HCT116 (cell line): ENCODE data around the gene MCF2L. TPM values are rescaled to one million over a fixed set of nuclear protein-coding genes. Genes with fewer than 3 reads are reported as not detected.

ENCODE experiments used
- ATAC-seq: fragments of 200-7000 bp; cut with Tn5 transposase; 2 replicates; pipeline ENCODE4 v1.9.1; 2020; ENCODE audit warnings: mild to moderate bottlenecking, moderate library complexity
- BruUV-seq: library from RNA; stranded (reverse); fragments of 400-500 nt; replicated peaks from 2 replicates; lab custom pipeline; 2021; lab: Mats Ljungman, UMichigan
- CTCF ChIA-PET: fragments of 300-600 bp; sonication (Branson Sonifier 250); formaldehyde crosslinking; loops from one replicate; lab custom pipeline; 2021; ENCODE audit warnings: antibody characterized with exemption; lab: Charles Lee
- POLR2A ChIA-PET: fragments of 300-600, 350-600 bp; sonication (Branson Sonifier 250); formaldehyde crosslinking; loops from one replicate; lab custom pipeline; 2021; ENCODE audit warnings: antibody characterized with exemption; lab: Charles Lee
- RAD21 ChIA-PET, 2 experiments: fragments of 300-600 bp; sonication (Branson Sonifier 250); formaldehyde crosslinking; loops; one replicate each; lab custom pipeline; 2023; ENCODE audit warnings: low total read pairs in 2 of 2; ENCODE audit not compliant: uncharacterized antibody in 2 of 2, unreplicated experiment in 2 of 2, low non-redundant PET in 1 of 2; lab: Charles Lee
- DNase-seq: peaks from one replicate; pipeline ENCODE4 v3.0.0-alpha.2; 2010; ENCODE audit warnings: low read depth, low spot score
- H2AFZ ChIP-seq: fragments of 200-600 bp; shearing (Covaris generic), sonication (generic); 2 replicates; pipeline ENCODE4 v1.6.1; 2017; ENCODE audit warnings: low read depth, mixed run types, mixed read lengths, antibody characterized with exemption, low read length; ENCODE audit not compliant: poor library complexity, severe bottlenecking
- H3K27ac ChIP-seq: 2 replicates; pipeline ENCODE4 v1.5.1; 2012; ENCODE audit warnings: low read depth, low read length
- H3K27me3 ChIP-seq: fragments of 200-600 bp; sonication (generic); 2 replicates; pipeline ENCODE4 v1.6.1; 2016; ENCODE audit warnings: mixed run types, low read length, mixed read lengths; ENCODE audit not compliant: insufficient read depth
- H3K36me3 ChIP-seq, 2 experiments: fragments of 200-500 bp in 1 of 2; fragments of 200-600 bp in 1 of 2; sonication (Bioruptor generic) in 1 of 2; sonication (generic) in 1 of 2; 2 replicates each; pipeline versions ENCODE4 v1.5.1 to v1.6.1; 2014 to 2016; ENCODE audit warnings: low read length in 2 of 2, inconsistent platforms in 1 of 2, mixed read lengths in 1 of 2, mixed run types in 1 of 2; ENCODE audit not compliant: insufficient read depth in 2 of 2, control insufficient read depth in 1 of 2
- H3K4me1 ChIP-seq, 2 experiments: fragments of 200-600 bp in 1 of 2; sonication (generic) in 1 of 2; 2 replicates each; pipeline versions ENCODE4 v1.5.1 to v1.6.1; 2012 to 2017; ENCODE audit warnings: low read length in 2 of 2, inconsistent platforms in 1 of 2, mild to moderate bottlenecking in 1 of 2, mixed read lengths in 1 of 2, mixed run types in 1 of 2, moderate library complexity in 1 of 2; ENCODE audit not compliant: insufficient read depth in 2 of 2, control insufficient read depth in 1 of 2
- H3K4me2 ChIP-seq: fragments of 200-600 bp; sonication (generic); 2 replicates; pipeline ENCODE4 v1.6.1; 2017; ENCODE audit warnings: mixed run types, low read length, mixed read lengths
- H3K4me3 ChIP-seq, 2 experiments: fragments of 200-600 bp in 1 of 2; sonication (generic) in 1 of 2; replicated peaks in 1 of 2; 2 replicates each; pipeline ENCODE4 v1.5.1; 2011 to 2016; ENCODE audit warnings: low read length in 2 of 2, control low read depth in 1 of 2, low read depth in 1 of 2, mild to moderate bottlenecking in 1 of 2, mixed read lengths in 1 of 2, mixed run types in 1 of 2
- H3K79me2 ChIP-seq: fragments of 200-600 bp; sonication (generic); 2 replicates; pipeline ENCODE4 v1.6.1; 2017; ENCODE audit warnings: mild to moderate bottlenecking, mixed run types, low read length, moderate library complexity, mixed read lengths; ENCODE audit not compliant: insufficient read depth
- H3K9ac ChIP-seq: fragments of 200-600 bp; sonication (generic); 2 replicates; pipeline ENCODE4 v1.6.1; 2016; ENCODE audit warnings: low read length, mixed read lengths
- H3K9me2 ChIP-seq: fragments of 200-600 bp; sonication (generic), shearing (Covaris generic); 2 replicates; pipeline ENCODE4 v1.6.1; 2017; ENCODE audit warnings: mixed run types, mild to moderate bottlenecking, moderate library complexity; ENCODE audit not compliant: insufficient read depth
- H3K9me3 ChIP-seq, 2 experiments: fragments of 200-500 bp in 1 of 2; fragments of 200-600 bp in 1 of 2; sonication (Bioruptor generic) in 1 of 2; sonication (generic) in 1 of 2; 2 replicates each; pipeline ENCODE4 v1.6.1; 2014 to 2017; ENCODE audit warnings: low read length in 2 of 2, mixed read lengths in 2 of 2, inconsistent platforms in 1 of 2, low read depth in 1 of 2, mild to moderate bottlenecking in 1 of 2, mixed run types in 1 of 2, moderate library complexity in 1 of 2; ENCODE audit not compliant: control insufficient read depth in 1 of 2, insufficient read depth in 1 of 2
- H4K20me1 ChIP-seq: fragments of 200-600 bp; sonication (generic), shearing (Covaris generic); 2 replicates; pipeline ENCODE4 v1.6.1; 2017; ENCODE audit warnings: mixed run types, mild to moderate bottlenecking, moderate library complexity; ENCODE audit not compliant: insufficient read depth
- ATF3 ChIP-seq: IDR thresholded peaks from 2 replicates; pipeline ENCODE4 v1.6.1; 2012
- CBX3 ChIP-seq: IDR thresholded peaks from 2 replicates; pipeline ENCODE4 v1.6.1; 2012; ENCODE audit warnings: low read depth
- CTCF ChIP-seq, 3 experiments: fragments of 200-600 bp in 1 of 3; sonication (generic) in 1 of 3; IDR thresholded peaks in 2 of 3; conservative IDR thresholded peaks in 1 of 3; 2 replicates each; pipeline ENCODE4 v1.5.1; 2012 to 2017; ENCODE audit warnings: low read depth in 2 of 3, low read length in 2 of 3, antibody characterized with exemption in 1 of 3, borderline replicate concordance in 1 of 3, control low read depth in 1 of 3, mild to moderate bottlenecking in 1 of 3, mixed read lengths in 1 of 3, mixed run types in 1 of 3, moderate library complexity in 1 of 3; ENCODE audit not compliant: insufficient read depth in 1 of 3
- EGR1 ChIP-seq: IDR thresholded peaks from 2 replicates; pipeline ENCODE4 v1.6.1; 2012; ENCODE audit warnings: low read depth
- ELF1 ChIP-seq: IDR thresholded peaks from 2 replicates; pipeline ENCODE4 v1.6.1; 2012; ENCODE audit warnings: low read depth, borderline replicate concordance
- EZH2 ChIP-seq: fragments of 200-600 bp; sonication (generic); IDR thresholded peaks from 2 replicates; pipeline ENCODE4 v1.6.1; 2017; ENCODE audit warnings: antibody characterized with exemption, mixed run types
- EZH2phosphoT487 ChIP-seq: fragments of 200-600 bp; IDR thresholded peaks from 2 replicates; pipeline ENCODE4 v1.6.1; 2018; ENCODE audit warnings: antibody characterized with exemption, borderline replicate concordance
- FOSL1 ChIP-seq: IDR thresholded peaks from 2 replicates; pipeline ENCODE4 v1.6.1; 2012; ENCODE audit warnings: low read depth
- JUND ChIP-seq: IDR thresholded peaks from 2 replicates; pipeline ENCODE4 v1.6.1; 2012
- POLR2AphosphoS5 ChIP-seq: IDR thresholded peaks from 2 replicates; pipeline ENCODE4 v1.6.1; 2011; ENCODE audit warnings: mild to moderate bottlenecking, low read depth, low read length, moderate library complexity
- RAD21 ChIP-seq: IDR thresholded peaks from 2 replicates; pipeline ENCODE4 v1.6.1; 2012; ENCODE audit warnings: low read depth, mild to moderate bottlenecking
- REST ChIP-seq: IDR thresholded peaks from 2 replicates; pipeline ENCODE4 v1.6.1; 2012; ENCODE audit warnings: low read depth
- SP1 ChIP-seq: IDR thresholded peaks from 2 replicates; pipeline ENCODE4 v1.6.1; 2012; ENCODE audit warnings: low read depth
- TCF7L2 ChIP-seq: IDR thresholded peaks from 2 replicates; pipeline ENCODE4 v1.7.0; 2011; ENCODE audit warnings: borderline replicate concordance, inconsistent platforms; ENCODE audit not compliant: insufficient read depth, insufficient read length; ENCODE audit errors: extremely low read depth
- YY1 ChIP-seq: IDR thresholded peaks from 2 replicates; pipeline ENCODE4 v1.6.1; 2011; ENCODE audit warnings: low read length, low read depth, moderate library complexity, mild to moderate bottlenecking; ENCODE audit not compliant: insufficient replicate concordance; ENCODE audit errors: extremely low read depth
- ZFX ChIP-seq: fragments of 450-650 bp; IDR thresholded peaks from 2 replicates; pipeline ENCODE4 v1.6.1; 2017
- intact Hi-C: fragments of 100-400 bp; cut with micrococcal nuclease; formaldehyde crosslinking; loops from 2 replicates; pipeline ENCODE4 v1.10.0; 2022
- total RNA-seq: library from RNA; stranded (reverse); gene quantifications from one replicate; pipeline ENCODE4 v1.2.1, GENCODE V29; 2021; ENCODE audit not compliant: unreplicated experiment

Gene MCF2L
- total RNA-seq, 1 experiment from 2014 or later, result 19.3 TPM

GRCh38 chr13:112929783-112930055 lies 39.3 kb upstream of the MCF2L start:
- no peak for DNase-seq
- no peak overlapping the region for H3K4me3 ChIP-seq
- no peak overlapping the region for H3K4me2 ChIP-seq
- no peak overlapping the region for H2AFZ ChIP-seq
- no TSS peak for BruUV-seq
- peaks cover 9 to 13% of the 10 kb centered on the region in 2 experiments; a peak in 3 of 4 replicates for H3K4me1 ChIP-seq
- no peaks in the 10 kb centered on the region for H3K27me3 ChIP-seq
- H3K27ac ChIP-seq, result no peak overlapping the region
- intact Hi-C loops, result no loop called here
- ChIA-PET POLR2A (no interaction called here), RAD21 (no interaction called here), CTCF (no interaction called here)
- ATAC-seq, result no peak
- H3K36me3 ChIP-seq, result no peaks in the 10 kb centered on the region
- H3K9me2 ChIP-seq, result no peaks in the 10 kb centered on the region
- 0 out of 4 replicates have a peak, but pooled peaks cover 0 to 4% of the 10 kb centered on the region in 2 experiments for H3K9me3 ChIP-seq
- TF ChIP-seq TCF7L2 (no peak), REST (no peak), JUND (no peak), ELF1 (no peak), SP1 (no peak), EZH2phosphoT487 (no peak), EZH2 (no peak), YY1 (no peak), ZFX (no peak), CTCF (IDR thresholded peaks at IDR 0.05 in 2 of 3, conservative IDR thresholded peaks at IDR 0.05 in 1 of 3; ENCODE audit: borderline replicate concordance in 1 of 3, insufficient read depth in 1 of 3, low read depth in 2 of 3, low read length in 2 of 3) (no peak), ATF3 (no peak), POLR2AphosphoS5 (no peak), CBX3 (no peak), RAD21 (no peak), FOSL1 (no peak), EGR1 (no peak)
- H3K79me2 ChIP-seq, result no peaks in the 10 kb centered on the region
- H3K9ac ChIP-seq, result no peak overlapping the region
- no peaks in the 10 kb centered on the region for H4K20me1 ChIP-seq
